GM21737 (cell line): Measurements from ENCODE around the gene SLC39A12.

Experiments
- ATAC-seq: cut with Tn5 transposase; IDR thresholded peaks from one replicate; pipeline ENCODE4 v1.9.1; 2021; ENCODE audit warnings: mild to moderate bottlenecking, moderate library complexity; ENCODE audit not compliant: unreplicated experiment

Gene SLC39A12

GRCh38 chr10:17961551-17962422 is 10.1 kb downstream of the SLC39A12 start:
- ATAC-seq: no peak

DNA sequence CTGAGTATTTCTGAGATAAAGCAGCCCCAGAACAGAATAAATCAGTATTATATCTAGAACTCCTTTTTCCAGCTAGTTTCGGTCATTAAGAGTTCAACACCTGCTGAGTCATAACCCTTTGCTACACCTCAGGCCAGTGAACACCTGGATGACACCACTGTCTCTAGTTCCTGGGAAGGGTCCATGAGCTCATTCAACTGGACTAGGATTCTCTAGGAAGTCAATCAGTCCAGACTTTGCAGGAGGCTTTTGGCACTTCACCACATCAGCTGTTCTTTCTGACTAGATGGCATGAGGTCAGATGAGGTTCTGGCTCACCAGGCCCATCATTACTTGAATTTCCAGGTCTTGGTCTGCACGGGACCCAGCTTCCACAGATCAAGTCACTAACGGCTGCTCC is 11.7 kb downstream of the SLC39A12 start:
- no peak for ATAC-seq

- ATAC-seq: no peak
Measured at GRCh38 chr10:17965649-17966235, 14.0 kb downstream of the SLC39A12 start.

GRCh38 chr10:17974505-17974904 is 22.8 kb downstream of the SLC39A12 start:
- no peak for ATAC-seq

GRCh38 chr10:17980846-17981565 is 29.3 kb downstream of the SLC39A12 start:
- no peak for ATAC-seq

DNA sequence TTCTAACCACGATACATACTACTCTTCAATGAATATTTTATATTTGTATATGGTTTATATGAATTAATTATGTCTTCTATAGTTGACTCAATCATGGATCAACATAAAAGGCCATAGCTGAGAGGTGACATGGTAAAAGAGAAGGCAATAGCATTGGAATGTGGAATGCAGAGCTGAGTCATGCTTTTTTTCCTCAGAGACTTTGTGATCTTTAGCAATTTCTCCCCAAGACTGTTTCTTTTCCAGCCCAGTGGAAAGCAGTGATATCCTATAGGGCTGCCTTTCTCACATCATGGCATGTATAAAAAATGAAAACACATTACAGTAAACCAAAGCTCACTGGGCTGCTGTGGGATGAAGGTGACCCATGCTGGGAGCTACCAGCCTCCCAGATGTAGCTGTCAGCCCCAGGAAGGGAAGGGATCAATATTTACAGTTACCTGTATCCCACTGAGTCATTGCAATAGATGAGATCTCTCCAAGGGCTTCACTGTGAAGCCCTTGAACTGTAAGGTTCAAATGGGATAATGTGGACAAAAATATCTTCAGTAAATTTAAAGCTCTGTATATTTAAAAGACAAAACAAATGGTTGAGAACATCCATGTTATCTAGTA is 30.2 kb downstream of the SLC39A12 start:
- no peak for ATAC-seq

DNA sequence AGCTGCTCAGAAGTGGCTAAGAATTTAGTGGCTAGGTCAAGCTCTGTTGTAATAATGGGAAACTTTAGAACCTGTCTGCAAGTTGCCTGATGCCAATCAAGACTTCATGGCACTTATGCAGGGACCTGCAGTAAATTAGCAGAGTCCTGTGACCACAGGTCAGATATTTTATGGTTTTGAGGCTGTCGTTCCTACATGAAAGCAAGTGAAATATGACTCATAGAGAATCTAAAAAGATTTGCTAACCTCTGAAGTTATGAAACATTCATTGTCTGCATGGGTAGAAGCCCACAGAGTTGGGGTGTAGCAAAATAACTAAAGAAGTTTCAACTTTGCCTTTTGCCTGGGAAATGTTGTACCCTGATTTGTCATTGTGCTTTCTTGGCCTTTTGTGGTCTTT is 32.3 kb downstream of the SLC39A12 start:
- ATAC-seq: peak; percentile 80

GRCh38 chr10:17984563-17984962 is 32.8 kb downstream of the SLC39A12 start:
- ATAC-seq: no peak

DNA sequence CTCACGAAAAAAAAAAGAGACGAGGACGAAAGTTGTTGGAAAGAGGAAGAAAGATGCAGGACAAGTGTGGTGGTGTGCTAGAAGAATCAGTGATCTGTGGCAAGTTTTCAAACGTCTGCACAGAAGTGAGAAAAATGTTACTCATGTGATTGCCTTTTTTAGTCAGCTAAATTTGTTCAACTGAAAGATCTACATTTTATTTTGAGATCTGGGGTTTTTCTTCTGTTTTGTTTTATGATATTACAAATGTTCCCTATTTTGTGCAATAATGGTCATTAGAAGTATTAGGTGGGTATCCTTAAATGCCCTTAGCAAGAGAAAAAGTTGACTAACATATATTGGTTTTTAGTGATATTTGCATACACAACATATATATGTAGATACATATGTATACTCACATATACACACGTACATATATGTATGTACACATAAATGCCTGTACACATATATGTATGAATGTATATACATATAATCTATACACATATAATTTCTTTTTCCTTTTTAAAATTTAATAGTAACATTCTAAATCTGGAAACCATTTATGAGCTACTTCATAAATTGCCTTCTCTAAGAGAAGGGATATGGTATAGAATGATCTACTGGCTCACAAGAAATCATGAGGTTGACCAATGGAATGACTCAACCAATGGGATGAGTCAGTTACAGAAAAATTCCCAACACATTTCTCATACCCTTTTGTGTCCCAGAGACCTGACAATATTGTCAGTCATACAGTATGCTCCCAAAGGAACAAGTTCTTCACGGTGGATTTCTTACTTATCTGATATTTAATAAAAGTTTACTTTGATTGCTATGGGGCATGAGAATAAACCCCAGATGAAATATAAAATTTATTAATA is 38.4 kb downstream of the SLC39A12 start:
- ATAC-seq: peak; percentile 92

DNA sequence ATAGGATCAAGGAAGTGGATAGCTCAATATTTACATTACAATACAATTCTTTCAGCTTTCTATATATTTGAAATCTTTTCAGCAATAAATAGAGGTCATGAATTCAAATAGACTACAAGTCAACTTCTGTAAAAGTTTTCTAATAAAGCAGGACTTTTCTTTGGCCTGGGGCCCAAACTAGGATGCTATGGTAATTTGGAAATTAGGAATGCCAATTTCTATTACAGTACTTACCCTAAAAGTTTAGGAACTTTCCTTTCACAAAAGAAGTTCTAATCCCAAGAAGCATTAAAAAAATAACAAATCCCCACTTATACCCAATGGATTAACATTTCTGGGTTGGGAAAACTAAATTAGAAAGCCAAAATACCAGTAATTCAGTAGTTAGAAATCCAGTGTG is 40.5 kb downstream of the SLC39A12 start:
- no peak for ATAC-seq

GRCh38 chr10:17993361-17993760 is 41.6 kb downstream of the SLC39A12 start:
- ATAC-seq: no peak

- ATAC-seq: no peak
Measured at GRCh38 chr10:18000601-18001000, 48.9 kb downstream of the SLC39A12 start.

GRCh38 chr10:18005445-18005780 is 53.7 kb downstream of the SLC39A12 start:
- no peak for ATAC-seq

- ATAC-seq: no peak
Measured at GRCh38 chr10:18005781-18006456, 54.2 kb downstream of the SLC39A12 start.

DNA sequence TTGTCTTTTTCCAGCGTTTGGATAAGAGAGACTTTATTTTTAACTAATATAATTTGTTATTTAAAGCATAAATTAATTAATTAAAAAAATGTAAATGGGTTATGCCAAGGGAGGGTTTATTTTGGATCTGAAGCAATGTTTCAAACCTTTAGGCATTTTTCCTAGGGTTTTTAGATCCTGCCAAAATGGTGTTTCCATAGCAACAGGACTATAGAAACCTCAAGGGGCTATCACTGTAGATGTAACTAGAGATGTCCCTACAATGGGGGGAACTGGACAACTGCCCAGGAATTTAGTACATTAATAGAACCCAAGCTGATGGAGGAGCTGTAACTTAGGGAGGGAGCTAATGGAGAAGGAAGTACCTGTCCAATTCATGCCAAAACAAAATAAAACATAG is 57.3 kb downstream of the SLC39A12 start:
- no peak for ATAC-seq

GRCh38 chr10:18010050-18010449 is 58.3 kb downstream of the SLC39A12 start:
- no peak for ATAC-seq

GRCh38 chr10:18020523-18020922 is 68.8 kb downstream of the SLC39A12 start:
- no peak for ATAC-seq

DNA sequence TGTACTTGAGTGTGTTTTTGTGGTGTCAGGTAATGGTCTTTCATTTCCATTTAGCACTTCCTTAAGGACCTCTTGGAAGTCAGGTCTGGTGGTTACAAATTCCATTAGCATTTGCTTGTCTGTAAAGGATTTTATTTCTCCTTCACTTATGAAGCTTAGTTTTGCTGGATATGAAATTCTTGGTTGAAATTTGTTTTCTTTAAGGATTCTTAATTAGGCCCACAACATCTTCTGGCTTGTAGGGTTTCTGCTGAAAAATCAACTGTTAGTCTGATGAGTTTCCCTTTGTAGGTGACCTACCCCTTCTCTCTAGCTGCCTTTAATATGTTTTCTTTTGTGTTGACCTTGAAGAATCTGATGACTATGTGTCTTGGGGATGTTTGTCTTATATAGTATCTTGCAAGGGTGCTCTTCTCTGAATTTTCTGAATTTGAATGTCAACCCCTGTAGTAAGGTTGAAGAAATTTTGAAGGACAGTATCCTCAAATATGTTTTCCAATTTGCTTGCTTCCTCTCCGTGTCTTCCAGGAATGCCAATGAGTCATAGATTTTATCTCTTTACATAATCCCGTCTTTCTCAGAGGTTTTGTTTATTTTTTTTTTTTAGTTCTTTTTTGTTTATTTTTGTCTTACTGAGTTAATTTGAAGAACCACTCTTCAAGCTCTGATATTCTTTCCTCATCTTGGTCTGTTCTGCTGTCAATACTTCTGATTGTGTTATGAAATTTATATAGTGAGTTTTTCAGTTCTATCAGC is 70.2 kb downstream of the SLC39A12 start:
- ATAC-seq: no peak
